ENCODE results near the gene L1TD1. TPM values are rescaled to one million over a fixed set of nuclear protein-coding genes. Genes with fewer than 3 reads are reported as not detected.

Gene L1TD1
- 0.34 and 0.50 TPM in 2 replicates for total RNA-seq

GRCh38 chr1:62194651-62195544 lies at the start of gene L1TD1:
Gene L1TD1 (plus strand): TSS chr1:62194849. CDS start chr1:62206629, 11,780 bp downstream.

Other genes starting within 250 kb of the L1TD1 start
- gene KANK4, start 124.6 kb downstream of the L1TD1 start, total RNA-seq, result 0.68 and 4.2 TPM in 2 replicates
- gene USP1, start 242.2 kb downstream of the L1TD1 start, total RNA-seq, result 26.3 and 38.6 TPM in 2 replicates

Measured in nasal cavity respiratory epithelium epithelial cell of viscerocranial mucosa (primary cell).